CD4-positive, alpha-beta T cell treated with Interferon alpha-2 for 1 hour (primary cell): ENCODE measurements around the gene SMAD3.
"Not testable (repeated sequence)": the region's sequence is repeated elsewhere in the genome, so short reads cannot be mapped to it uniquely, and the experiment has no call there.

Experiments used
- DNase-seq, 2 donors: peaks; one replicate each; pipeline ENCODE4 v3.0.0-alpha.2; 2020 to 2022

SMAD3 gene

DNA sequence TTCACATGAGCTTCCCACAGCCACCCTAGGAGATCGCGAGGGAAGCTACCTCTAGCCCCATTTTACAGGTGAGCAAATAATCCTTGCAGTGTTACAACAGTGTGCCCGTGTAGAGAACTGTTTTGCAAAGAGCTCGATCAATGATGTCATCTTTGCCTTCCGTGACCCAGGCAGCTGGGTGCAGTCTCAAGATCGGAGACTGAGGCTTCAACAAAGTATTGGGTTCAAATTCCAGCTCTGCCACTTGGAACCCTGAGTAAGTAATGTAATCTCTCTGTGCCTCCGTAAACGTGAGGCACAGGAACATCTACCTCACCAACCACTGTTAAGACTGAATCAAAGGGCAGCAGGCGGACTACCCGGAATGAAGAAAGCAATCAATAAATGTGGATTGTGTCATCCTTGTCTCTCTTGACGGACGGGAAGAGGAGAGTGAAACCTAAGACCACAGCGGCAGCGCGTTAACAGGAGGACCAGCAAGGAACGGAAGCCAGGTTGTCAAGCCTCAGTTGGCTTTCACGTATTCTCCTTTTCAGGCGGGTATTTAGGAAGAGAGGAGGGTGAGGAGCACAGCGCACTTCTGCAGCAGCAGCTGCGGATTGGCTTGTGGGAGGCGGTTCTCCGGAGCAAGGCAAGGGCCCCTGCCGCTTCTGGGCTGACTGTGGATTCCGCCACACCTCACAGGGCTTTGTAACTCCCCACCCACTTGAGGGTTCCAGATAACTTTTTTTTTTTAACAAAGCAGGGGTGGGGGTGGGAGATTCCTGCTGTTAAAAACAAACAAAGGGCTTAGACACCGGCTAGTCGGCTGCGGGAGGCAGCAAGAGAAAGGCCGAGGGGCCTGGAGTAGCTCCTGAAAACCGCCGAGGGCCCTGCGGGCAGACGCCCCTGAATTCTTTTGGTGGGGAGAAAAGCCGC is 1.5 kb upstream of the SMAD3 start:
- no peak for DNase-seq

DNA sequence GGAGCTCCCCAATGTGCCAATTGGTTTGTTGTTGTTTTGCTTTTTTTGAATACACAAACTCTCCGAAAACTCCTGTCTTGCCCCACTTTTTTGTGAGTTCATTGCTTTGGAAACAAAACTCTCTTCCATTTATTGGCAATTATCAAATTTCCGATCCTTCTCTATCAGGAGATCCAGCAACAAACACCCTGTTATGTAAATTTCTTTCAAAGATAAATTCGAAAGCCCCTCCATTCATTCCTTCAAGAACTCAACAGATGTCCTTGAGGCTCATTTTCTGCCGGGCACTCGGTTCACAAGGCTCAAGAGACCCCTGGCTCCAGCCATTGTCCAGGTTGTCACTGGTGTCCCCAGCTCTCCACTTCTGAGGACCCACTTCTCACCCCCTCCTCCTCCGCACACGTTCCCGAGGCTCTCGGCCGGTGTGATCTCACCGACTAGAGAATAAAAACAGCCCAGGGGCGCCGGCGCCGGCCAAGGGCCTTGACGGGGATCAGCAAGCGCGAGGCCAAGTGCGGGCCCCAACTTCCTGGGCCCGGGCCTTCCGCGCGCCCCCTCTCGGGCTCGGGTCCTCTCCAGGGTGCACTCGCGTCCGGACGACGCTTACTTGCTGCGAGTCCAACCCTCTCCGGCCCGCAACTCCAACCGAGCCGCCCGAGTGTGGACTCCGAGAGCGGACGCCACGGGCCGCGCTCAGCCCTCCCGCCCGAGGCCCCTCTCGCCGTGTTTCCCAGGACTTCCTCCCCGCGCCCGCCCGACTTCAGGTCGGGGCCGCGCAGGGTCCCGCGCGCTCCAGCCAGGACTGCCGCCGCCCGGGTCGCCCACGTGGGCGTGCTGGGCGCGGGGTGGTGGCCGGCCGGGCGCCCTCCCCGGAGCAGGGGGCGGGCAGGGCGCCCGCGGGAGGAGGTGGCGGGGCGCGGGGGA is 533 bp upstream of the SMAD3 start:
- peak in 1 of 2 donors; percentile 43 for DNase-seq

DNA sequence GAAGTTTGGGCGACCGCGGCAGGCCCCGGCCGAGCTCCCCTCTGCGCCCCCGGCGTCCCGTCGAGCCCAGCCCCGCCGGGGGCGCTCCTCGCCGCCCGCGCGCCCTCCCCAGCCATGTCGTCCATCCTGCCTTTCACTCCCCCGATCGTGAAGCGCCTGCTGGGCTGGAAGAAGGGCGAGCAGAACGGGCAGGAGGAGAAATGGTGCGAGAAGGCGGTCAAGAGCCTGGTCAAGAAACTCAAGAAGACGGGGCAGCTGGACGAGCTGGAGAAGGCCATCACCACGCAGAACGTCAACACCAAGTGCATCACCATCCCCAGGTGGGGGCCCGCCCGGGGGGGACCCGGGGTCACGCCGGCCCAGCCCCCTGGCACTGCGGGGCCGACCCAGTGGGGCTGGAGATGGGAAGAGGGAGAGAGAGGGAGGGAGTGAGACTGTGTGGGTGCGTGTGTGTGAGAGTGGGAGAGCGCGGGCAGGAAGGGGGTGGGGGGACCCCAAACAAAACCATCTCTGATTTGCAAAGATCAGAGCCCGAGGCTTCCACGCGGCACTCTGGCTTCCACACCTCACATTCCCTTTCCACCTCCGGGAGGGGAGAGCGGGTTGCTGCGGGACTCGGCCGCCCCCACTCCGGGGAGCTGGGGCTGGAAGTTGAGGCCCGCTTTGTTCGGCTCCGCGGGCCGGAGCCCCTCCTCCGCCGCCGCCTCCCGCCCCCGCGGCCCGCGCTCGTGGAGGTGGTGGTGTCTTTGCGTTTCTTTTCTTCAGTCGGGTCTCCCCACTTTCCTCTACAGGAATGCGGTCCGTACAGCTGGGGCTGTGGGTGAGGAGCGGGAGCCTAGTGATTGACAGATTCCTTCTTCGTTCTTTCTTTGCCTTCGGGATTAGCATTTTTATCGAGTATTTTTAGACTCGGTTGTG is 898 bp downstream of the SMAD3 start:
- DNase-seq, result no peak

DNA sequence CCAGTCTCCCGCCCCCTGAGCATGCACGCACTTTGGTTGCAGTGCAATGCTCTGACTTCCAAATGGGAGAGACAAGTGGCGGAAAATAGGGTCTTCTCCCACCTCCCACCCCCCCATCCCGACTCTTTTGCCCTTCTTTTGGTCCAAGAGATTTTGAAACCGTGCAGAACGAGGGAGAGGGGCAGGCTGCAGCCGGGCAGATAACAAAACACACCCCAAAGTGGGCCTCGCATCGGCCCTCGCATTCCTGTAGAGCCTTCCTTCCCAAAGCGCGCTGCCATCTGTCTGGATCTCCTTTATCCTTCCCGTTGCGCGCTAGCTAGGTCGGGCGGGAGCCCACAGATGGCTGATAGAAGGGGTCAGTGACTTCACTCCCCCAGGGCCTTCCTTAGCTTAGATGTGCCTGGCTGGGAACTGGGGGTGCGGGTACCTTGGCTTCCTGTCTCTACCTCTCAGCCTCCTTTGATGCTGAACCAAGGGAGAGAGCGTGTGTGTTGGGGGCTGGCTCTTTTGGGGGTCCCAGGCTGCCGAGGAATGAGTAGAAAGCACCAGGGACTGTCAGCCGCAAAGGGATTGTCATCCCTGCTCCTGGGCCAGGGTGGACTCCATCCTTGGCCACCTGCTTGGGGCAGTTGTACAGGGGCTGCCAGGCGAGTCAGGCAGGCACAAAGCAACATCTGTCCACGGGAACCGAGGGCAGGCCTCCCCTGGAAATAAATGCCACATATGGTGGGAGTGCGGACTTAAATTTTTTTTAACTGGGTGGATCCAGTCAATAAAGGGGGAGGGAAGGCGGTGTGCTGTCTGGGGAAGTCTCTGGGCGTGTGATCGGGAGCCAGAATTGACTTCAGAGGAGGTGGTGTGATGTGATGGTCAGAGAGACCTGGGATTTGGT is 1.8 kb downstream of the SMAD3 start:
- DNase-seq, result no peak

DNA sequence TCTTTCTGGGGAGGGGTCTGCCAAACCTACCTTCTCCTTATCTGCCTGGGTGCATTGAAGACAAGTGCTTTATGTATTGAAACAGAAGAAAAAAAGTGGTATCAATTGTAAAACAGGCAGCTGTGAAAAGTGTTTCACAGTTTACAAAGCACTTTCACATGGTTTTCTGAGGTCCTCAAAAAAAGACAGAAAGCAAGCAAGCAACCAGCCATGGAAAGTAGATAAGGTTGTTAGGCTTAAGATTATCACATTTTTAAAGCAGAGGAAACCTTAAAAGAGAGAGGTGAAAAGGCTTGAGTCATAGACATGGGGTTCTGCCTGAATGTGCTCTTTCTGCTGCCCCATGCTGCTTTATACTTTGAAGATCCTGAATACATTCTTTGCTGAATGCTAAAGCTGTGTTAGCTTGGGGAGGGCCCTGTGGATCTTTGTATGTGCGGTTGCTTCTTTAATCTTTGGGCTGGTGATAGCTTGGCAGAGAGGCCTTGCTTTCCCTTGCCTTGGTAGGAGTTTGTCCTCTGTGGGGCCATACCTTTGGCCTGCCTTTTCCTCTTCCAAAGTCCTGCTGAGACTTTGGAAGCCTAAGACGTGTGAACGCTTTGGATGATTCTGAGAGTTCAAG is 2.6 kb downstream of the SMAD3 start:
- no peak for DNase-seq

DNA sequence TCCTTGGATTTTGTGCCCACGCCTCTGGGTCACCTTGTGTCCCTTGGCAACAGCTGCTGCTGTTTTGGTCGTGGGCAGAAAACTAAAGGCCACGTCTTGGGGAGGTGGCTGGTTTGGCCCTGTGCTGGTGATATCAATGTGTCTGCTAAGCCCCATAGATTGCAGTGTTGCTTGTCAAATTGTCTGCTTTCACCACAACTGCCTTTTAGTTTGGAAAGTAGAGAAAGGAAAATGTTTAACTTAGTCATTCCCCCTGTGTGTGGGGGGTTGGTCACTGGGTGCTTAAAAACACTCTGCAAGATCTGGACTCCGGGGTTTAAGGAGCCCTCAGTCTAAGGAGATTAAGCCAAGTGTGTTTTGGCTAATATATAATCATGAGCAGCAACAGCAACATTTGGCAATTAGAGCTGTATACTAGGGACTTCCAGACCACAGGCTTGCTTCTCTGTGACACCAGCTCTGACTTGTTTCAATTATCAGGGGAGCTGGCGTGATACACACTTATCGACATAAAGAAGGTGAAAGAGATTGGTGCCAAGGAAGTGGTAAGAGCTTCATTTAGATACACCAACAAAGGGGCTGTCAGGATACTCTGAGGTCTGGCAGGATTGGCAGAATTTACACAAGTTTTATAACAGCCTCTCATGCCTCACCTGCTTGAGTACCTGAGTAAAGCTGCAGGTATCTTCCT is 3.5 kb downstream of the SMAD3 start:
- peak in 1 of 2 donors; percentile 33 for DNase-seq

DNA sequence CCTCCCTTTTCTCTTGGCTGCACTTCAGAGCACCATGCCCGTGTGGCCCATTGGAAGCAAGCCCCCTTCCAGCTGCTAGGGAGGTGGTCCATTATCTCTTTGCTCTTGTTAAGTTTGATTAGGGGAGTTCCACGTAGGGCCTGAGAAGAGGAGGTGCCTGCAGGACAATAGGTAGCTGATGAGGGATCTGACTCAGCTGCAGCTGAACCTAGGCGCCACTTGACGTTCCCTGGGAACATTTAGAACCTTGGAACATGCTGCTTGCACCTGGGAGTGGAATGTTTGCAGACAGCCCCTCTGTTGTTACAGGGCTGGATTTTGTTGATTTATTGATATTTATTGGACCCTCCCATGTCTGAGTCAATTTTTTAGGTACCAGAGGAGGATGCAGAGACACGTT is 4.7 kb downstream of the SMAD3 start:
- no peak for DNase-seq

DNA sequence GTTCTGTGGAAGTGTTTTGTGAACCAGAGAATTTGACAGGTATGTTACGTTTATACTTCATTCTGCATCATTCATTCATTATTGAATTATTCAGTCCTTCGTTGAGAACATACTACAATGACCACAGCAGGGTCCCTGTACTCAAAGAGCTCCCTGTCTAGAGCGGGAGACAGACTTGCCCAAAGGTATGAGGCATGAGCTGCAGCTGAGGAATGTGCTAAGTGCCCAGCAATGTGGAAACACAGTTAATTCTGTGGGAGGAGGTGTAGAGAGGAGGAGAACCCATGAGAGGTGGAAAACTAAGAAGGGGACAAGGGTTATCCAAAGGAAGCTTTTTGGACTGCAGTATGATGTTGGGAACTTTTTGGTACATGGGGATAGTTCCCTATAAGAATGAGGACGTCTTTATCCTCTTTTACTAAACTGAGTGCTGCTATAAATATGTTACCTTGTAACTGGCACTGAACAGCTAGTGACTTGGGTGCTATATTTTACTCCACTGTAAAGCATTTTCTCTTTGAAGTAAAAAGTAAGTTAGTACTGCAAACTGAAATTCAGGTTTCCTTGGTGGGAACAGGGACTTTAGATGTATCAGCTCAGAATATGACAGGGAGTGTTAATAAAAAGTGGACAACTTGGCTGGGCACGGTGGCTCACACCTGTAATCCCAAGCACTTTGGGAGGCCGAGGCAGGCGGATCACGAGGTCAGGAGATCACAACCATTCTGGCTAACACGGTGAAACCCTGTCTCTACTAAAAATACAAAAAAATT is 5.7 kb downstream of the SMAD3 start:
- no peak for DNase-seq

DNA sequence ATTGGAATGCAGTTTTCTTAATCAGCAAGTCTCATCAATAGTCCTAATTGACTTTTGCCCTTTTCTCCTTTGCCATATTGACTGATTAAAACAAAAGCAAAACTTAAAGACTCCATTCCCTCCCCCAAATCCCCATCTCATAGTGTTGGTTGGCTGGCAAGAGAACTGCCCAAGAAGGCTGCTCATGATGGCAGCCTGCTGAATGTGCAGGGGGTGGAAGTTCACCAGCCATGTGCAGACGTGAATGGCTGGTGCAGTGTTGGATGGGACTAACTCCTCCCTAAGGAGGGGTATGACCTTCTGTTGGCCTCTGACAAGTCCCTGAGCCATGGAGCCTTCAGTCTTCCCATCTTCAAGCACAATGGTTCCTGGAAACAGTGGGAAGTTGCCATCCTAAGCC is 7.0 kb downstream of the SMAD3 start:
- no peak for DNase-seq

DNA sequence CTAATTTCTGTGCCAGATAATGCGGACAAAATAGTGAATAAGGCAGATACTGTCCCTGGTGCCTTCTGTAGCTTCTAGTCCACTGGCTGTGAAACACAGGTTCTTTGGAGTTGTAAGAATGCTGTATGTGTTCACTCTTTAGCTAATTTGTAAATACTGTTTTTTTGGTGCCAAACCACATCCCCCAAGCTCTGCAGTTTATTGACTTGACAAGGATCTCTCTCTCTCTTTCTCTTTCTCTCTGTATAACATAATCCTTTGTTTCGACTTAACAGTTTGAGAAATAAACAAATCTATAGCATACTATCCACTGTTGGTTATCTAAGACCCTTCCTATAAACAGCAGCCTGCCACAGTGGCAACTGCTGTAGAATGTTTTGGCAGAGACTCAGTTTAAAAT is 7.6 kb downstream of the SMAD3 start:
- DNase-seq, result no peak

DNA sequence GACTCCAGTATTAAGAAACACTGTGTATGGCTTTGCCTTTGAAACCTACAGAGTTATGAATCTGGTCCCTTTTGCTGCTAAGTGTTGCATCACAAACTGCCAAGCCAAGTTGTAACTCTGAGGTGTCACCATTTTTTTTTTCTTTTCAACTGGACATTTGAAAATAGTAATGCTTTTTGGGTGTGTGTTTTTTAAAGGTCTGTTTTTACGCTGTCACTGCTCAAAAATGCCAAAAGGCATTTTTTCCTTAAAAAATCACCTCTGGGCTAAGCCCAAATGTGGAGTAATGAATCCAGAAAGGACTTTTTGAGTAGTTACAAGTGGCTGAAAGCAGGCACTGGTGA is 9.5 kb downstream of the SMAD3 start:
- DNase-seq, result no peak

DNA sequence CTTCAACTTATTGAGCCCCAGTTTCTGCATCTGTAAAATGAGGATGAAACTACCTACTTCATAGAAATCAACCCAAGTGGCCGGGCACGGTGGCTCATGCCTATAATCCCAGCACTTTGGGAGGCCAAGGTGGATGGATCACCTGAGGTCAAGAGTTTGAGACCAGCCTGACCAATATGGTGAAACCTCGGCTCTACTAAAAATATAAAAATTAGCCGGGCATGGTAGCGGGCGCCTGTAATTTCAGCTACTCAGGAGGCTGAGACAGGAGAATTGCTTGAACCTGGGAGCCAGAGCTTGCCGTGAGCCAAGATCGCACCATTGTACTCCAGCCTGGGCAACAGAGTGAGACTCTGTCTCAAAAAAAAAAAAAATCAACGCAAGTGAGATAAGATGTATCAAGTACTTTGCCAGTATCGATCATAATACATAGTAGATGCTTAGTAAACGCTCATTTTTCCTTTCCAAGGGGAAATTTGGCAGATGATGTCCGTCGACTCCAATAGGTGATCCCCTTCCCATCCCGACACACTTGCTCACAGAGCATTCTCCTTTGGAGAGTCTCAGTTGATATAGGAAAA is 10.2 kb downstream of the SMAD3 start:
- not testable (repeated sequence) for DNase-seq

DNA sequence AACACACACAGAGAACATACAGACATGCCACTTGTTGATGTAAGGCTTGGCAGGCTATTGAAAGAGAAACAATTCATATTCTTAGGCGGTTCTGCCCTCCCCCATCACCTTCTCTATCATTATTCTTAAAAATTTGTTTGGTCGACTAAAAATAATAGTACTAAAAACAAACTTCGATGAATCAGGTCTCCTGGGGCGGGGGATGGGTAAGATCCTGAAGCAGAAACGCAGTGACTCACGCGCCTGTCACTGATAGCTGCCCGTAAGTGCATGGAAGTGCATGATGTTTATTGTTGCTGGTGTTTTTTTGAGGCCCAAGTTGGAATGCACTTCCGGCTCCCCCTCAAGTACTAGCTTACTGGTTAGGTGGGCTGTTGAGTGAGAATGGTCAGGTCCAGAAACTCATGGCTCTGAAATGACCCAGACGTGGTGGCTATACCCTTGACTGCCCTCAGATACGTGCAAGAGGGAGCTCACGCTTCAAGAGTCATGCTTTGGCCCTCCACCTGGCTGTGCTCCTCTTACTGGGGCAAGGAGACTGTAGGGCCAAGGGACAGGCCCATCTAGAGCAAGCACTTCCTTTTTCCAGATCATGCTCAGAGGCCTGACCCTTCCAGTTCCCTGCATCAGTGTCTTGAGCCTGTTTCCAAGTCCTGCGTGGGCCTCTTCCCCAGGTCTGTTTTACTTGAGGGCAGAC is 10.9 kb downstream of the SMAD3 start:
- no peak for DNase-seq

DNA sequence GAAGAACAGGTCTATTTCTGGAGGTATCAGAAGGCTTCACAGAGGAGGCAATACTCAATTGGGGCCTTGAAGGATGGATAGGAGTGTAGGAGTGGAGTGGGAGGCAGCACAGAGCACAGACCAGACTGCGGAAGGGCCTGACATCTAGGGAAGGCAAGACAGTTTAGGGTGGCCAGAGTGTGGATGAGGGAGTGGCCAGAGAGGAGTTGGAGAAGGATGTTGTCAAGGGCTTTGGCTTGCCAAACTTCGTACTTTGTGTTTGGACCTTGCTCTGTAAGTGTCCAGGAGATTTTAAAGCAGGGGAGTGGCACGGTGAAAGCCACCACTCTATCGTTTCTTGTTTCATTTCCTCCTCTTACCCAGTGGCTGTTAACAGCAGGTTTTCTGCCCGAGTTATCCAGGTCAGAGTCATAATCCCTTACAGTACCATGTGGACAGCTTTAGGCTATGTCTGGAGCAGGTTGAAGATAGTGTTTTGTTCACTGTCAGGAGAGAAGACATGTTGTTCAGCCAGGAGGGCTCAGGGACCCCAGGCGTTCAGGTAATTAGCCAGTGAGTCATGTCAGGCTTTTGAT is 12.3 kb downstream of the SMAD3 start:
- no peak for DNase-seq

DNA sequence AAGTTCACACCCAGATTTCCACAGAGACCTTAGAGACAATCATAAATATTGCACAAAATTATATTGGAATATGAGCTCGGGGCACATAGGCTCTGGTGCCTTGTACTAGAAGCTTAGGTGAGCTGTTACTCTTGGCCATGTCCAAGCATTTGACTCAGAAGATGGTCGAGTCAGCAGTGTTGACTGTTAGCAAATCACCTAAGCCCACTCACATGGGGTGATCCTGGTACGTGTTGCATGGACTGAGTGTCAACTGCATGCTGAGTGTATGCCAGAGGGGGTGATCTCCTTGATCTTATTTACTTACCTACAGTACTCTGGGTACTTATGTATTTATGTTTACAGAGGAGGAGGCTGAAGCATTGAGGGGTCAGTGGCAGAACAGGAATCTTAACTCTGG is 14.0 kb downstream of the SMAD3 start:
- DNase-seq, result no peak

DNA sequence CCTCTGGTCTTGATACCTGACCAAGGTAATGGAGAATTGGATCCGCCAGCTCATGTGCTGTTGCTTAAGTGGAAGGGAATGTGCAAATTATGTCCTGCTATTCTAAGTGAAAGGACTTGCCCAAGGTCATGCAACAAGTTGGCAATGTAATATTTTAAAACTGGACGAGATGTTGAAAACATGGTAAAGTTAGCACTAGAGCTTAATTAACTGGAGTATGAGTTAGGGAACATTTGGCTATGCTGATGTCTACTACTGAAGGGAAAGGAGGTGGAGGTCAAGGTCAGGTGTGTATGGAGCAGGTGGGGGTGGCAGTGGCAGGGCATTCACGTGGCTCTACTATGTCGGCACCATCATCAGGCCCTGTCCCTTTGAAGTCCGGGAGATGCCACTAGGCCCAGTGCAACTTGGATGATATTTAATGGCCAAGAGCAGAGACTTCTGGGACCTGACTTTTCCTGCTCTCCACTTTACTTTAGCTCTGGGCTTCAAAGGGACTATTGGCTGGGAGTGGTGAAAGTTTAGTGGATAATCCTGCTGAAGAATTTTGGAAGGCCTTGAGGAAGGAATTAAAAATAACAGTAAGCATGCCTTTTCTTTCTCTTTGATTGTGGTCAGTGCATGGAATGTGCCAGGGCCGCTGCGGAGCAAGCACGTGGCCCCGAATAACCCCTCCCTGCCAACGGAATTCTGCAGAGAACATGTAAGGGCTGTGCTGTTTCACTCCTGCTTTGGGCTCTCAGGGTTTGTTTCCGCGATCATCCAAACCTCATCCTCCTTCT is 14.9 kb downstream of the SMAD3 start:
- DNase-seq, result no peak

DNA sequence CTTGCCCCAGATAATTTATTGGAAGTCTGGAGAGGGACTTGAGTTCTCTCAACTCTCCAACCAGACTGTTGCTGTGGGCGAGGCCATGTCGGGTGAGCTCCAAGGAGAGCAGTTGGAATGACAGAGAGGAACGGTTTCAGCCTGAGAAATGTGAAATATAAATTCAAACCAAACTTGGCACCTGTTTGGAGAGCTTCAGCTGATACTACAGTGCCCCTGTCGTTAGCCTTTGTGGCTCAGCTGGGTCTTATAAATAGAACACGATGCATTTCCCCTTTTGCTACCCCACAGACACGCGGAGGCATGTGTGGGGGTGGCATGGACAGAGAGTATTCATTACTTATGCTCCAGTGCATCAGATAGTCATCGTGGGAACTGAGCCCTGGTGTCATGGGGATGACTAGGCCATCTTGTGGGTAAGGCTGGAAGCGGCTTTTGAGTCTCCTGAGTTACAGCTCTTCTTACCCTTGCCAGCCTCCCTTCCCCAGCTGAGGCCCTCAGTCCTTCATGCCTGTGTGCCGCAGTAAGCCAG is 15.6 kb downstream of the SMAD3 start:
- peak; percentile 56 to 86 for DNase-seq
